Uterus (tissue), 4 donors: ENCODE data around the gene FOXN3. TPM values are rescaled to one million over a fixed set of nuclear protein-coding genes. Genes with fewer than 3 reads are reported as not detected.
"Not testable (repeated sequence)": the region's sequence is repeated elsewhere in the genome, so short reads cannot be mapped to it uniquely, and the experiment has no call there.

ENCODE experiments used
- DNase-seq, 2 donors: peaks; one replicate each; pipeline ENCODE4 v3.0.0-alpha.2; 2019 to 2020
- H3K27ac ChIP-seq, 2 donors: fragments of 200-600 bp; sonication (generic); 1 replicate in 1 of 2; 2 replicates in 1 of 2; pipeline ENCODE4 v1.5.1; 2016 to 2018
- H3K27me3 ChIP-seq, 2 donors: fragments of 200-600 bp; sonication (generic); one replicate each; pipeline ENCODE4 v1.5.1; 2018 to 2019; ENCODE audit warnings: control low read depth in 1 of 2
- H3K36me3 ChIP-seq, 2 donors: fragments of 200-600 bp; sonication (generic); one replicate each; pipeline ENCODE4 v1.5.1; 2019; ENCODE audit warnings: control low read depth in 1 of 2
- H3K4me1 ChIP-seq, 2 donors: fragments of 200-600 bp; sonication (generic); one replicate each; pipeline ENCODE4 v1.5.1; 2018 to 2019; ENCODE audit warnings: control low read depth in 1 of 2
- H3K4me3 ChIP-seq, 2 donors: fragments of 200-600 bp; sonication (generic); 1 replicate in 1 of 2; 2 replicates in 1 of 2; pipeline ENCODE4 v1.5.1; 2018 to 2019; ENCODE audit warnings: mild to moderate bottlenecking in 1 of 2
- H3K9me3 ChIP-seq, 2 donors: fragments of 200-600 bp; sonication (generic); one replicate each; pipeline ENCODE4 v1.5.1; 2019; ENCODE audit warnings: control low read depth in 1 of 2
- CTCF ChIP-seq, 4 experiments: fragments of 200-600 bp in 2 of 4; fragments of 450-650 bp in 2 of 4; sonication (generic) in 2 of 4; IDR thresholded peaks; one replicate each; pipeline ENCODE4 v1.5.1; 2016 to 2019; ENCODE audit warnings: antibody characterized with exemption in 4 of 4, mild to moderate bottlenecking in 2 of 4, moderate library complexity in 1 of 4
- POLR2A ChIP-seq, 2 donors: fragments of 450-650 bp; IDR thresholded peaks; one replicate each; pipeline ENCODE4 v1.6.1; 2016; ENCODE audit warnings: antibody characterized with exemption in 2 of 2, mild to moderate bottlenecking in 1 of 2, moderate library complexity in 1 of 2
- intact Hi-C: fragments of 100-400 bp; cut with DNase I; formaldehyde crosslinking; loops from one replicate; pipeline ENCODE4 v1.15.1; 2023; ENCODE audit warnings: low total_unique reads
- total RNA-seq, 4 donors: library from RNA; depleted of rRNA in 3 of 4; stranded (reverse); fragments of >200 nt in 3 of 4; gene quantifications; one replicate each; pipeline versions ENCODE4 v1.1.0 to v1.2.4, GENCODE V29; 2014 to 2023
- donor health status: DM: yes; HTN: yes; CAD: no.

FOXN3 gene
- total RNA-seq, 4 donors from 2014 or later: 37.7 to 103 (median 74.9) TPM

- intact Hi-C loops: no loop called here
- TF ChIP-seq POLR2A (IDR thresholded peaks at IDR 0.05) (no peak), CTCF (IDR thresholded peaks at IDR 0.05) (no peak)
- H3K27me3 ChIP-seq: no peaks in the 10 kb centered on the region
- no peak for DNase-seq
- no peak overlapping the region for H3K27ac ChIP-seq
- H3K36me3 ChIP-seq: no peaks in the 10 kb centered on the region
- H3K4me3 ChIP-seq: no peak overlapping the region
- no peaks in the 10 kb centered on the region for H3K9me3 ChIP-seq
- no peaks in the 10 kb centered on the region for H3K4me1 ChIP-seq
These were observed 294.9 kb downstream of the FOXN3 start for GRCh38 chr14:89121968-89122620.

- intact Hi-C loops: no loop called here
- no peak for DNase-seq
- Histone ChIP-seq H3K27me3 (no peaks in the 10 kb centered on the region), H3K4me1 (no peaks in the 10 kb centered on the region), H3K9me3 (no peaks in the 10 kb centered on the region), H3K27ac (no peak overlapping the region), H3K4me3 (no peak overlapping the region), H3K36me3 (no peaks in the 10 kb centered on the region)
- TF ChIP-seq CTCF (IDR thresholded peaks at IDR 0.05) (no peak), POLR2A (IDR thresholded peaks at IDR 0.05) (no peak)
These were observed 300.0 kb downstream of the FOXN3 start for GRCh38 chr14:89117012-89117411.

- intact Hi-C loops: no loop called here
- Histone ChIP-seq H3K27me3 (no peaks in the 10 kb centered on the region), H3K27ac (no peak overlapping the region), H3K4me3 (no peak overlapping the region), H3K9me3 (no peaks in the 10 kb centered on the region), H3K36me3 (no peaks in the 10 kb centered on the region), H3K4me1 (no peaks in the 10 kb centered on the region)
- no peak for DNase-seq
- TF ChIP-seq POLR2A (IDR thresholded peaks at IDR 0.05): no peak
- TF ChIP-seq CTCF (IDR thresholded peaks at IDR 0.05): no peak
These were observed 302.9 kb downstream of the FOXN3 start for GRCh38 chr14:89114109-89114508.

- no peak for TF ChIP-seq POLR2A (IDR thresholded peaks at IDR 0.05)
- no peak for TF ChIP-seq CTCF (IDR thresholded peaks at IDR 0.05)
- Histone ChIP-seq H3K36me3 (no peaks in the 10 kb centered on the region), H3K4me1 (no peaks in the 10 kb centered on the region), H3K4me3 (no peak overlapping the region), H3K9me3 (no peaks in the 10 kb centered on the region), H3K27ac (no peak overlapping the region), H3K27me3 (no peaks in the 10 kb centered on the region)
- no peak for DNase-seq
- intact Hi-C loops: no loop called here
These were observed 304.3 kb downstream of the FOXN3 start for GRCh38 chr14:89112720-89113119.

- H3K9me3 ChIP-seq, H3K27me3 ChIP-seq, H3K27ac ChIP-seq, H3K4me1 ChIP-seq, intact Hi-C loops, DNase-seq, H3K4me3 ChIP-seq, H3K36me3 ChIP-seq: not testable (repeated sequence)
These were observed 305.1 kb downstream of the FOXN3 start for GRCh38 chr14:89111766-89112543.

- H3K27me3 ChIP-seq, H3K4me1 ChIP-seq, H3K27ac ChIP-seq, H3K4me3 ChIP-seq, DNase-seq, H3K36me3 ChIP-seq, H3K9me3 ChIP-seq, intact Hi-C loops: not testable (repeated sequence)
These were observed 305.8 kb downstream of the FOXN3 start for GRCh38 chr14:89111232-89111631.
